HEK293 (cell line): ENCODE data around the gene SLC2A4.

Experiments used
- EGR2 ChIP-seq: fragments of 450-650 bp; formaldehyde crosslinking; IDR thresholded peaks from 2 replicates; pipeline ENCODE4 v1.5.1; 2016; ENCODE audit warnings: low read depth, missing biosample characterization, missing genetic modification characterization
- GLI2 ChIP-seq: fragments of 450-650 bp; formaldehyde crosslinking; IDR thresholded peaks from 2 replicates; pipeline ENCODE4; 2017; ENCODE audit warnings: missing biosample characterization, missing genetic modification characterization, low read depth, borderline replicate concordance
- PRDM1 ChIP-seq: fragments of 450-650 bp; formaldehyde crosslinking; IDR thresholded peaks from 2 replicates; pipeline ENCODE4; 2016; ENCODE audit warnings: missing biosample characterization, missing genetic modification characterization
- SALL2 ChIP-seq: fragments of 450-650 bp; formaldehyde crosslinking; IDR thresholded peaks from 2 replicates; pipeline ENCODE4 v1.5.0; 2017; ENCODE audit warnings: missing biosample characterization, mild to moderate bottlenecking, missing genetic modification characterization, borderline replicate concordance
- YY2 ChIP-seq: fragments of 450-650 bp; formaldehyde crosslinking; IDR thresholded peaks from 2 replicates; pipeline ENCODE4 v1.5.1; 2016; ENCODE audit warnings: missing biosample characterization, missing genetic modification characterization
- ZBTB17 ChIP-seq: fragments of 450-650 bp; formaldehyde crosslinking; IDR thresholded peaks from 2 replicates; pipeline ENCODE4 v1.5.1; 2016; ENCODE audit warnings: missing biosample characterization, missing genetic modification characterization
- ZBTB20 ChIP-seq: fragments of 450-650 bp; formaldehyde crosslinking; IDR thresholded peaks from 2 replicates; pipeline ENCODE4 v1.5.1; 2016; ENCODE audit warnings: missing biosample characterization, missing genetic modification characterization
- ZBTB21 ChIP-seq: fragments of 450-650 bp; formaldehyde crosslinking; IDR thresholded peaks from 2 replicates; pipeline ENCODE4 v1.5.1; 2017; ENCODE audit warnings: missing biosample characterization, missing genetic modification characterization
- ZBTB26 ChIP-seq: fragments of 450-650 bp; formaldehyde crosslinking; optimal IDR thresholded peaks from 2 replicates; pipeline ENCODE3; 2016; ENCODE audit warnings: missing biosample characterization, mild to moderate bottlenecking, missing genetic modification characterization
- ZNF10 ChIP-seq: fragments of 450-650 bp; formaldehyde crosslinking; IDR thresholded peaks from 2 replicates; pipeline ENCODE4 v1.5.1; 2017; ENCODE audit warnings: missing biosample characterization, missing genetic modification characterization
- ZNF157 ChIP-seq: fragments of 450-650 bp; formaldehyde crosslinking; IDR thresholded peaks from 2 replicates; pipeline ENCODE4 v1.5.1; 2016; ENCODE audit warnings: missing biosample characterization, missing genetic modification characterization
- ZNF169 ChIP-seq: fragments of 450-650 bp; formaldehyde crosslinking; IDR thresholded peaks from 2 replicates; pipeline ENCODE4 v1.5.1; 2016; ENCODE audit warnings: missing biosample characterization, missing genetic modification characterization
- ZNF174 ChIP-seq: fragments of 450-650 bp; formaldehyde crosslinking; IDR thresholded peaks from 2 replicates; pipeline ENCODE4 v1.5.0; 2017; ENCODE audit warnings: missing biosample characterization, mild to moderate bottlenecking, missing genetic modification characterization
- ZNF184 ChIP-seq: fragments of 450-650 bp; IDR thresholded peaks from 2 replicates; pipeline ENCODE4 v1.5.1; 2018; ENCODE audit warnings: missing biosample characterization, mild to moderate bottlenecking, missing genetic modification characterization
- ZNF19 ChIP-seq: fragments of 450-650 bp; formaldehyde crosslinking; IDR thresholded peaks from 2 replicates; pipeline ENCODE4; 2016; ENCODE audit warnings: missing biosample characterization, missing genetic modification characterization, low read depth
- ZNF423 ChIP-seq: fragments of 450-650 bp; formaldehyde crosslinking; IDR thresholded peaks from 2 replicates; pipeline ENCODE4 v1.5.1; 2016; ENCODE audit warnings: missing biosample characterization, missing genetic modification characterization
- ZNF544 ChIP-seq: fragments of 450-650 bp; formaldehyde crosslinking; IDR thresholded peaks from 2 replicates; pipeline ENCODE4 v1.5.0; 2017; ENCODE audit warnings: missing biosample characterization, missing genetic modification characterization
- ZNF555 ChIP-seq: fragments of 450-650 bp; formaldehyde crosslinking; conservative IDR thresholded peaks from 2 replicates; pipeline ENCODE4 v1.5.1; 2017; ENCODE audit warnings: missing biosample characterization, mild to moderate bottlenecking, missing genetic modification characterization, inconsistent platforms
- ZNF596 ChIP-seq: fragments of 450-650 bp; IDR thresholded peaks from 2 replicates; pipeline ENCODE4 v1.5.0; 2018; ENCODE audit warnings: missing biosample characterization, mild to moderate bottlenecking, missing genetic modification characterization, moderate library complexity
- ZNF624 ChIP-seq: fragments of 450-650 bp; formaldehyde crosslinking; IDR thresholded peaks from 2 replicates; pipeline ENCODE4 v1.5.1; 2017; ENCODE audit warnings: missing biosample characterization, missing genetic modification characterization
- ZNF639 ChIP-seq: fragments of 450-650 bp; formaldehyde crosslinking; IDR thresholded peaks from 2 replicates; pipeline ENCODE4 v1.5.1; 2016; ENCODE audit warnings: missing biosample characterization, missing genetic modification characterization
- ZNF76 ChIP-seq: fragments of 450-650 bp; formaldehyde crosslinking; IDR thresholded peaks from 2 replicates; pipeline ENCODE4; 2016; ENCODE audit warnings: low read depth, missing biosample characterization, missing genetic modification characterization, borderline replicate concordance
- ZNF768 ChIP-seq: fragments of 450-650 bp; formaldehyde crosslinking; IDR thresholded peaks from 2 replicates; pipeline ENCODE4 v1.5.1; 2018; ENCODE audit warnings: missing biosample characterization, mild to moderate bottlenecking, missing genetic modification characterization
- ZNF837 ChIP-seq: fragments of 450-650 bp; formaldehyde crosslinking; IDR thresholded peaks from 2 replicates; pipeline ENCODE4 v1.5.1; 2016; ENCODE audit warnings: missing biosample characterization, missing genetic modification characterization
- TF ChIP-seq, protein P1 (sequence below): fragments of 450-650 bp; formaldehyde crosslinking; IDR thresholded peaks from 2 replicates; pipeline ENCODE4 v1.5.1; 2016; ENCODE audit warnings: missing biosample characterization, missing genetic modification characterization
- TF ChIP-seq, protein P2 (sequence below): fragments of 450-650 bp; formaldehyde crosslinking; IDR thresholded peaks from 2 replicates; pipeline ENCODE4 v1.5.1; 2016; ENCODE audit warnings: missing biosample characterization, missing genetic modification characterization
- TF ChIP-seq, protein P3 (sequence below): fragments of 450-650 bp; formaldehyde crosslinking; IDR thresholded peaks from 2 replicates; pipeline ENCODE4 v1.5.1; 2017; ENCODE audit warnings: missing biosample characterization, missing genetic modification characterization
- TF ChIP-seq, protein P4 (sequence below): fragments of 450-650 bp; formaldehyde crosslinking; IDR thresholded peaks from 2 replicates; pipeline ENCODE4 v1.5.1; 2016; ENCODE audit warnings: missing biosample characterization, missing genetic modification characterization

The SLC2A4 gene

DNA sequence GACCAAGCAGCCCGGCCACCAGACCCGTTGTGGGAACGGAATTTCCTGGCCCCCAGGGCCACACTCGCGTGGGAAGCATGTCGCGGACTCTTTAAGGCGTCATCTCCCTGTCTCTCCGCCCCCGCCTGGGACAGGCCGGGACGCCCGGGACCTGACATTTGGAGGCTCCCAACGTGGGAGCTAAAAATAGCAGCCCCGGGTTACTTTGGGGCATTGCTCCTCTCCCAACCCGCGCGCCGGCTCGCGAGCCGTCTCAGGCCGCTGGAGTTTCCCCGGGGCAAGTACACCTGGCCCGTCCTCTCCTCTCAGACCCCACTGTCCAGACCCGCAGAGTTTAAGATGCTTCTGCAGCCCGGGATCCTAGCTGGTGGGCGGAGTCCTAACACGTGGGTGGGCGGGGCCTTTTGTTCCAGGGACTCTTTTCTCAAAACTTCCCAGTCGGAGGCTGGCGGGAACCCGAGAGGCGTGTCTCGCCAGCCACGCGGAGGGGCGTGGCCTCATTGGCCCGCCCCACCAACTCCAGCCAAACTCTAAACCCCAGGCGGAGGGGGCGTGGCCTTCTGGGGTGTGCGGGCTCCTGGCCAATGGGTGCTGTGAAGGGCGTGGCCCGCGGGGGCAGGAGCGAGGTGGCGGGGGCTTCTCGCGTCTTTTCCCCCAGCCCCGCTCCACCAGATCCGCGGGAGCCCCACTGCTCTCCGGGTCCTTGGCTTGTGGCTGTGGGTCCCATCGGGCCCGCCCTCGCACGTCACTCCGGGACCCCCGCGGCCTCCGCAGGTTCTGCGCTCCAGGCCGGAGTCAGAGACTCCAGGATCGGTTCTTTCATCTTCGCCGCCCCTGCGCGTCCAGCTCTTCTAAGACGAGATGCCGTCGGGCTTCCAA, at the start of gene SLC2A4 (continued):
- TF ChIP-seq ZBTB17 (tag by site-specific recombination): peak; percentile 86
- peak; percentile 57; the same call in 1 of the 2 replicates for TF ChIP-seq ZBTB20 (tag by site-specific recombination)
- no peak for TF ChIP-seq ZNF423 (tag by site-specific recombination)
- TF ChIP-seq EGR2 (tag by site-specific recombination): no peak; the same call in 1 of the 2 replicates
- no peak for TF ChIP-seq ZNF174 (tag by site-specific recombination)
- TF ChIP-seq, protein P1, sequence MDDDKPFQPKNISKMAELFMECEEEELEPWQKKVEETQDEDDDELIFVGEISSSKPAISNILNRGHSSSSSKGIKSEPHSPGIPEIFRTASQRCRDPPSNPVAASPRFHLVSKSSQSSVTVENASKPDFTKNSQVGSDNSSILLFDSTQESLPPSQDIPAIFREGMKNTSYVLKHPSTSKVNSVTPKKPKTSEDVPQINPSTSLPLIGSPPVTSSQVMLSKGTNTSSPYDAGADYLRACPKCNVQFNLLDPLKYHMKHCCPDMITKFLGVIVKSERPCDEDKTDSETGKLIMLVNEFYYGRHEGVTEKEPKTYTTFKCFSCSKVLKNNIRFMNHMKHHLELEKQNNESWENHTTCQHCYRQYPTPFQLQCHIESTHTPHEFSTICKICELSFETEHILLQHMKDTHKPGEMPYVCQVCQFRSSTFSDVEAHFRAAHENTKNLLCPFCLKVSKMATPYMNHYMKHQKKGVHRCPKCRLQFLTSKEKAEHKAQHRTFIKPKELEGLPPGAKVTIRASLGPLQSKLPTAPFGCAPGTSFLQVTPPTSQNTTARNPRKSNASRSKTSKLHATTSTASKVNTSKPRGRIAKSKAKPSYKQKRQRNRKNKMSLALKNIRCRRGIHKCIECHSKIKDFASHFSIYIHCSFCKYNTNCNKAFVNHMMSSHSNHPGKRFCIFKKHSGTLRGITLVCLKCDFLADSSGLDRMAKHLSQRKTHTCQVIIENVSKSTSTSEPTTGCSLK (tag by site-specific recombination): no peak
- no peak for TF ChIP-seq ZNF596
- TF ChIP-seq ZNF76 (tag by site-specific recombination): no peak
- no peak for TF ChIP-seq ZNF10 (tag by site-specific recombination)
- TF ChIP-seq SALL2 (tag by site-specific recombination): no peak
- no peak for TF ChIP-seq ZNF544
- no peak for TF ChIP-seq ZNF157 (tag by site-specific recombination)
- no peak for TF ChIP-seq ZNF837 (tag by site-specific recombination)
- TF ChIP-seq, protein P2, sequence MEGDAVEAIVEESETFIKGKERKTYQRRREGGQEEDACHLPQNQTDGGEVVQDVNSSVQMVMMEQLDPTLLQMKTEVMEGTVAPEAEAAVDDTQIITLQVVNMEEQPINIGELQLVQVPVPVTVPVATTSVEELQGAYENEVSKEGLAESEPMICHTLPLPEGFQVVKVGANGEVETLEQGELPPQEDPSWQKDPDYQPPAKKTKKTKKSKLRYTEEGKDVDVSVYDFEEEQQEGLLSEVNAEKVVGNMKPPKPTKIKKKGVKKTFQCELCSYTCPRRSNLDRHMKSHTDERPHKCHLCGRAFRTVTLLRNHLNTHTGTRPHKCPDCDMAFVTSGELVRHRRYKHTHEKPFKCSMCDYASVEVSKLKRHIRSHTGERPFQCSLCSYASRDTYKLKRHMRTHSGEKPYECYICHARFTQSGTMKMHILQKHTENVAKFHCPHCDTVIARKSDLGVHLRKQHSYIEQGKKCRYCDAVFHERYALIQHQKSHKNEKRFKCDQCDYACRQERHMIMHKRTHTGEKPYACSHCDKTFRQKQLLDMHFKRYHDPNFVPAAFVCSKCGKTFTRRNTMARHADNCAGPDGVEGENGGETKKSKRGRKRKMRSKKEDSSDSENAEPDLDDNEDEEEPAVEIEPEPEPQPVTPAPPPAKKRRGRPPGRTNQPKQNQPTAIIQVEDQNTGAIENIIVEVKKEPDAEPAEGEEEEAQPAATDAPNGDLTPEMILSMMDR (tag by site-specific recombination): no peak
- no peak for TF ChIP-seq ZNF624
- TF ChIP-seq ZBTB21 (tag by site-specific recombination): no peak
- TF ChIP-seq ZNF555: no peak
- no peak for TF ChIP-seq ZNF19 (tag by site-specific recombination)
- no peak for TF ChIP-seq GLI2 (tag by site-specific recombination)
- no peak for TF ChIP-seq ZNF768 (tag by site-specific recombination)
- TF ChIP-seq, protein P3, sequence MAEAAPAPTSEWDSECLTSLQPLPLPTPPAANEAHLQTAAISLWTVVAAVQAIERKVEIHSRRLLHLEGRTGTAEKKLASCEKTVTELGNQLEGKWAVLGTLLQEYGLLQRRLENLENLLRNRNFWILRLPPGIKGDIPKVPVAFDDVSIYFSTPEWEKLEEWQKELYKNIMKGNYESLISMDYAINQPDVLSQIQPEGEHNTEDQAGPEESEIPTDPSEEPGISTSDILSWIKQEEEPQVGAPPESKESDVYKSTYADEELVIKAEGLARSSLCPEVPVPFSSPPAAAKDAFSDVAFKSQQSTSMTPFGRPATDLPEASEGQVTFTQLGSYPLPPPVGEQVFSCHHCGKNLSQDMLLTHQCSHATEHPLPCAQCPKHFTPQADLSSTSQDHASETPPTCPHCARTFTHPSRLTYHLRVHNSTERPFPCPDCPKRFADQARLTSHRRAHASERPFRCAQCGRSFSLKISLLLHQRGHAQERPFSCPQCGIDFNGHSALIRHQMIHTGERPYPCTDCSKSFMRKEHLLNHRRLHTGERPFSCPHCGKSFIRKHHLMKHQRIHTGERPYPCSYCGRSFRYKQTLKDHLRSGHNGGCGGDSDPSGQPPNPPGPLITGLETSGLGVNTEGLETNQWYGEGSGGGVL: no peak
- no peak for TF ChIP-seq ZNF184 (tag by site-specific recombination)
- TF ChIP-seq, protein P4, sequence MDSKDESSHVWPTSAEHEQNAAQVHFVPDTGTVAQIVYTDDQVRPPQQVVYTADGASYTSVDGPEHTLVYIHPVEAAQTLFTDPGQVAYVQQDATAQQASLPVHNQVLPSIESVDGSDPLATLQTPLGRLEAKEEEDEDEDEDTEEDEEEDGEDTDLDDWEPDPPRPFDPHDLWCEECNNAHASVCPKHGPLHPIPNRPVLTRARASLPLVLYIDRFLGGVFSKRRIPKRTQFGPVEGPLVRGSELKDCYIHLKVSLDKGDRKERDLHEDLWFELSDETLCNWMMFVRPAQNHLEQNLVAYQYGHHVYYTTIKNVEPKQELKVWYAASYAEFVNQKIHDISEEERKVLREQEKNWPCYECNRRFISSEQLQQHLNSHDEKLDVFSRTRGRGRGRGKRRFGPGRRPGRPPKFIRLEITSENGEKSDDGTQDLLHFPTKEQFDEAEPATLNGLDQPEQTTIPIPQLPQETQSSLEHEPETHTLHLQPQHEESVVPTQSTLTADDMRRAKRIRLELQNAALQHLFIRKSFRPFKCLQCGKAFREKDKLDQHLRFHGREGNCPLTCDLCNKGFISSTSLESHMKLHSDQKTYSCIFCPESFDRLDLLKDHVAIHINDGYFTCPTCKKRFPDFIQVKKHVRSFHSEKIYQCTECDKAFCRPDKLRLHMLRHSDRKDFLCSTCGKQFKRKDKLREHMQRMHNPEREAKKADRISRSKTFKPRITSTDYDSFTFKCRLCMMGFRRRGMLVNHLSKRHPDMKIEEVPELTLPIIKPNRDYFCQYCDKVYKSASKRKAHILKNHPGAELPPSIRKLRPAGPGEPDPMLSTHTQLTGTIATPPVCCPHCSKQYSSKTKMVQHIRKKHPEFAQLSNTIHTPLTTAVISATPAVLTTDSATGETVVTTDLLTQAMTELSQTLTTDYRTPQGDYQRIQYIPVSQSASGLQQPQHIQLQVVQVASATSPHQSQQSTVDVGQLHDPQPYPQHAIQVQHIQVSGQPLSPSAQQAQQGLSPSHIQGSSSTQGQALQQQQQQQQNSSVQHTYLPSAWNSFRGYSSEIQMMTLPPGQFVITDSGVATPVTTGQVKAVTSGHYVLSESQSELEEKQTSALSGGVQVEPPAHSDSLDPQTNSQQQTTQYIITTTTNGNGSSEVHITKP (tag by site-specific recombination): peak; percentile 19; the same call in 1 of the 2 replicates
- TF ChIP-seq YY2 (tag by site-specific recombination): no peak
- no peak for TF ChIP-seq ZNF169 (tag by site-specific recombination)
- no peak for TF ChIP-seq ZNF639 (tag by site-specific recombination)
- peak; percentile 30 for TF ChIP-seq ZBTB26 (tag by site-specific recombination)
- no peak for TF ChIP-seq PRDM1 (tag by site-specific recombination)
